ENCODE data around the gene KPNA5. TPM values are rescaled to one million over a fixed set of nuclear protein-coding genes. Genes with fewer than 3 reads are reported as not detected.

Gene KPNA5
- total and polyA plus RNA-seq, 2 of the 13 experiments (the other 11 are each of a cell fraction or from before 2014, with no cell fraction given) = 5.3 to 13.0 TPM

- TF ChIP-seq, protein P1, sequence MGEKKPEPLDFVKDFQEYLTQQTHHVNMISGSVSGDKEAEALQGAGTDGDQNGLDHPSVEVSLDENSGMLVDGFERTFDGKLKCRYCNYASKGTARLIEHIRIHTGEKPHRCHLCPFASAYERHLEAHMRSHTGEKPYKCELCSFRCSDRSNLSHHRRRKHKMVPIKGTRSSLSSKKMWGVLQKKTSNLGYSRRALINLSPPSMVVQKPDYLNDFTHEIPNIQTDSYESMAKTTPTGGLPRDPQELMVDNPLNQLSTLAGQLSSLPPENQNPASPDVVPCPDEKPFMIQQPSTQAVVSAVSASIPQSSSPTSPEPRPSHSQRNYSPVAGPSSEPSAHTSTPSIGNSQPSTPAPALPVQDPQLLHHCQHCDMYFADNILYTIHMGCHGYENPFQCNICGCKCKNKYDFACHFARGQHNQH (CRISPR knock-in tag; IDR thresholded peaks at IDR 0.05) = peak; percentile 91
- TF ChIP-seq CC2D1A (CRISPR knock-in tag; IDR thresholded peaks at IDR 0.05) (no peak), ZBTB42 (CRISPR knock-in tag; IDR thresholded peaks at IDR 0.05) (0 out of 2 replicates have a peak, but pooled peaks have one; percentile 45), ZFYVE20 (CRISPR knock-in tag; IDR thresholded peaks at IDR 0.05; ENCODE audit: borderline replicate concordance, low read depth) (no peak), ZNF768 (CRISPR knock-in tag; IDR thresholded peaks at IDR 0.05) (peak; percentile 63; the same call in 1 of the 2 replicates), HMG20A (CRISPR knock-in tag; IDR thresholded peaks at IDR 0.05; ENCODE audit: borderline replicate concordance) (peak; percentile 34; the same call in 1 of the 2 replicates), ELF1 (CRISPR knock-in tag; IDR thresholded peaks at IDR 0.05) (no peak; the same call in 1 of the 2 replicates), ZNF563 (CRISPR knock-in tag; IDR thresholded peaks at IDR 0.05) (peak; percentile 93), NFE2L2 (IDR thresholded peaks at IDR 0.05; ENCODE audit: low read length) (no peak), XRCC5 (optimal IDR thresholded peaks at IDR 0.05; ENCODE audit: low read length) (peak; percentile 43), ZSCAN12 (CRISPR knock-in tag; IDR thresholded peaks at IDR 0.05) (peak; percentile 40; the same call in 1 of the 2 replicates), TAF15 (IDR thresholded peaks at IDR 0.05; ENCODE audit: low read depth, low read length, poor library complexity, severe bottlenecking) (peak; percentile 50), RFXAP (CRISPR knock-in tag; IDR thresholded peaks at IDR 0.05; ENCODE audit: borderline replicate concordance) (peak; percentile 78), AGO2 (optimal IDR thresholded peaks at IDR 0.05; ENCODE audit: low read depth, low read length) (peak; percentile 48), ZNF17 (CRISPR knock-in tag; IDR thresholded peaks at IDR 0.05) (no peak), ZNF616 (CRISPR knock-in tag; IDR thresholded peaks at IDR 0.05; ENCODE audit: low read depth) (peak; percentile 60; the same call in 1 of the 2 replicates), KMT2B (CRISPR knock-in tag; IDR thresholded peaks at IDR 0.05) (peak; percentile 96; the same call in 1 of the 2 replicates), SIN3B (IDR thresholded peaks at IDR 0.05; ENCODE audit: low read length) (no peak), YEATS4 (CRISPR knock-in tag; IDR thresholded peaks at IDR 0.05; ENCODE audit: borderline replicate concordance) (peak; percentile 93), RXRB (CRISPR knock-in tag; IDR thresholded peaks at IDR 0.05; ENCODE audit: borderline replicate concordance) (peak; percentile 59; the same call in 1 of the 2 replicates), ZNF430 (CRISPR knock-in tag; IDR thresholded peaks at IDR 0.05) (peak; percentile 96), SMAD9 (CRISPR knock-in tag; IDR thresholded peaks at IDR 0.05) (peak; percentile 22; the same call in 1 of the 2 replicates), ZNF432 (CRISPR knock-in tag; IDR thresholded peaks at IDR 0.05; ENCODE audit: borderline replicate concordance) (no peak), SP4 (CRISPR knock-in tag; IDR thresholded peaks at IDR 0.05) (peak; percentile 62; the same call in 1 of the 2 replicates)
- TF ChIP-seq, protein P2, sequence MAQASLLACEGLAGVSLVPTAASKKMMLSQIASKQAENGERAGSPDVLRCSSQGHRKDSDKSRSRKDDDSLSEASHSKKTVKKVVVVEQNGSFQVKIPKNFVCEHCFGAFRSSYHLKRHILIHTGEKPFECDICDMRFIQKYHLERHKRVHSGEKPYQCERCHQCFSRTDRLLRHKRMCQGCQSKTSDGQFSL (CRISPR knock-in tag; IDR thresholded peaks at IDR 0.05) = 0 out of 2 replicates have a peak, but pooled peaks have one; percentile 20
- TF ChIP-seq, protein P3, sequence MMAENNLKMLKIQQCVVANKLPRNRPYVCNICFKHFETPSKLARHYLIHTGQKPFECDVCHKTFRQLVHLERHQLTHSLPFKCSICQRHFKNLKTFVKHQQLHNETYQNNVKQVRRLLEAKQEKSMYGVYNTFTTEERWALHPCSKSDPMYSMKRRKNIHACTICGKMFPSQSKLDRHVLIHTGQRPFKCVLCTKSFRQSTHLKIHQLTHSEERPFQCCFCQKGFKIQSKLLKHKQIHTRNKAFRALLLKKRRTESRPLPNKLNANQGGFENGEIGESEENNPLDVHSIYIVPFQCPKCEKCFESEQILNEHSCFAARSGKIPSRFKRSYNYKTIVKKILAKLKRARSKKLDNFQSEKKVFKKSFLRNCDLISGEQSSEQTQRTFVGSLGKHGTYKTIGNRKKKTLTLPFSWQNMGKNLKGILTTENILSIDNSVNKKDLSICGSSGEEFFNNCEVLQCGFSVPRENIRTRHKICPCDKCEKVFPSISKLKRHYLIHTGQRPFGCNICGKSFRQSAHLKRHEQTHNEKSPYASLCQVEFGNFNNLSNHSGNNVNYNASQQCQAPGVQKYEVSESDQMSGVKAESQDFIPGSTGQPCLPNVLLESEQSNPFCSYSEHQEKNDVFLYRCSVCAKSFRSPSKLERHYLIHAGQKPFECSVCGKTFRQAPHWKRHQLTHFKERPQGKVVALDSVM (CRISPR knock-in tag; IDR thresholded peaks at IDR 0.05) = no peak
- TF ChIP-seq, protein P4, sequence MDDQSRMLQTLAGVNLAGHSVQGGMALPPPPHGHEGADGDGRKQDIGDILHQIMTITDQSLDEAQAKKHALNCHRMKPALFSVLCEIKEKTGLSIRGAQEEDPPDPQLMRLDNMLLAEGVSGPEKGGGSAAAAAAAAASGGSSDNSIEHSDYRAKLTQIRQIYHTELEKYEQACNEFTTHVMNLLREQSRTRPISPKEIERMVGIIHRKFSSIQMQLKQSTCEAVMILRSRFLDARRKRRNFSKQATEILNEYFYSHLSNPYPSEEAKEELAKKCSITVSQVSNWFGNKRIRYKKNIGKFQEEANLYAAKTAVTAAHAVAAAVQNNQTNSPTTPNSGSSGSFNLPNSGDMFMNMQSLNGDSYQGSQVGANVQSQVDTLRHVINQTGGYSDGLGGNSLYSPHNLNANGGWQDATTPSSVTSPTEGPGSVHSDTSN (CRISPR knock-in tag; IDR thresholded peaks at IDR 0.05; ENCODE audit: borderline replicate concordance) = peak; percentile 90
Measured at GRCh38 chr6:116680880-116681672, at the start of gene KPNA5 (continued).
